ENCODE measurements around the gene UGGT2.
"Not testable (repeated sequence)": the region's sequence is repeated elsewhere in the genome, so short reads cannot be mapped to it uniquely, and the experiment has no call there.

Gene UGGT2

GRCh38 chr13:95793018-95793555 lies 260.1 kb downstream of the UGGT2 start:
- DNase-seq = no peak

- DNase-seq = no peak
These were observed 262.0 kb downstream of the UGGT2 start for GRCh38 chr13:95791084-95791722.

GRCh38 chr13:95789315-95789714 lies 263.9 kb downstream of the UGGT2 start:
- DNase-seq = not testable (repeated sequence)

- DNase-seq = no peak
These were observed 265.1 kb downstream of the UGGT2 start for GRCh38 chr13:95788100-95788463.

DNA sequence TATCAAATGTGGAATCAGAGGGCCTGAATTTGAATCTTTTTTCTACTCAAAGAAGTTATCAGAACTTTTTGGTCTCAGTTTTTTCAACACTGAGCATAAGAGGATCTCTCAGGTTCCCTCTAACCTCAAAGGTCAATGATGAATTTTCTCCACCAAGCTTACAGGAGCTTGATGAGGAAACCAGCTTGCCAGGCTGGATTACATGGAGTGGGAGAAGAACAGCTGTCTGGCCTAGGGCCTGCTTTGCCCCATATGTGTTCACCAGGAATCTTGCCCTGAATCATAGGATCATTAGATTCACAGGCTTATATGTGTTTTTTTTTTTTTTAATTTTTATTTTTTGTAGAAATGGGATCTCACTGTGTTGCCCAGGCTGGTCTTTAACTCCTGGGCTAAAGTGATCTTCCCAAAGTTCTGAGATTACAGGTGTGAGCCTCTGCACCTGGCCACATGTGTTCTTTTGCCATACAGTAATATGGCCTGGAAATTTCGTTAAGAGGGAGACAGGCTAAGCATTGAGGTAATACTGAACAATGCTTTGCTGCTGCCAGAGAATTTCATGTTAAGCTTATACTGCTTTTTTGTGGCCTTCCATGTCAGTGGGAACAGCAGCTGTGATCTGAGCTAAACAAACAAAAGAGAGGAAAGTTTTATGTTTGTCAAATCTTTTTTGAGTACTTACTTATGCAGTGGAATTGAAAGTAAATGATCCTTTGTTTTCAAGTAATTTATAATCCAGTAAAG lies 265.7 kb downstream of the UGGT2 start:
- DNase-seq = no peak

- no peak for DNase-seq
These were observed 268.3 kb downstream of the UGGT2 start for GRCh38 chr13:95784900-95785290.

- DNase-seq = no peak
These were observed 268.9 kb downstream of the UGGT2 start for GRCh38 chr13:95784161-95784899.

- DNase-seq = no peak
These were observed 269.5 kb downstream of the UGGT2 start for GRCh38 chr13:95783747-95784146.

- not testable (repeated sequence) for DNase-seq
These were observed 271.3 kb downstream of the UGGT2 start for GRCh38 chr13:95781940-95782339.

GRCh38 chr13:95781016-95781415 lies 272.2 kb downstream of the UGGT2 start:
- no peak for DNase-seq

DNA sequence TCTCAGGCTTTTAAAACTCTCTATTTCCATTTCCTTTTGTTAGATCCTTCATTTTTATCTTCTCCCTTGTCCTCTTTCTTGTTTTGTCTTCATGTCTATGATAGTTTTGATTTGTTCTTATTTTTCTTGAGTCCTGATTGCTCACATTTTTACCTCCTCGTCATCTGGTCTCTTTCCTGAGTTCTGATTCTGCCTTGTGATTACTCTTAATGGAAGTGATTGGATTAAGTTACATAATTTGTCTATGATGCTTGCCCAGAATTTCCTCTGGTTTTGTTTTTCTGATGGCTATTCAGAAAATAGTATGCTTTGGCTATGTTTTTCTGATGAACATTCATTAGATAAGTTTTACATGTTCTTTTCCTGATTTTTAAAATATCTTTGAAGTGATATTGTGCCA lies 273.7 kb downstream of the UGGT2 start:
- no peak for DNase-seq

DNA sequence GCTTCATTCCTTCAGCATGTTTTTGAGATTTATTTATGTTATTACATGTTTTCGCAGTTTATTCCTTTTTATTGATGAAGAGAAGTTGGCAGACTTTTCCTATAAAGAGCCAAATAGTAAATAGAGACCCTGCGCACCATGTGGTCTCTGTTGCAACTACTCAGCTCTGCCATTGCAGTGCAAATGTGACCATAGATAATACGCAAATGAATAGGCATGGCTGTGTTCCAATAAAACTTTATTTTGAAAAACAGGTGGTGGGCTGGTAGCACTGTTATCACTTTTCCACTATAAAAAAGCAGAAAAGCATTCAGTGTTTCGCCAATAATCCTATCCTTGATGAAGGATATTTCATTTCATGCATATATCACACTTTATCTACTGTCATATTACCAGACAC lies 281.3 kb downstream of the UGGT2 start:
- DNase-seq = no peak

DNA sequence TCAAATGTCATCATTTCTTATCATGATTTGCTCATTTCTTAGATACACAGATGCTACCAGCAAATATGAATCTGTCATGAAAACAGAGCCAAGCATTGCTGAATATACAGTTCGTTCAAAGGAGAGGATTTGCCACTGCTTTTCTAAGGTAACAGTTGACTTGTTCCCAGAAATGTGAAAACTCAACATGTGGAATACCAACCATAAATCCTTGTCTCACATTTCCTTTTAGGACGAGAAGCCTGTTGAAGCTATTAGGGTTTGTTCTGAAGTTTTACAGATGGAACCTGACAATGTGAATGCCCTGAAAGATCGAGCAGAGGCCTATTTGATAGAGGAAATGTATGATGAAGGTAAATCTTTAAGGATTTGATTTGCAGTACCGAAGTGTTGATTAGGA lies 289.6 kb downstream of the UGGT2 start:
- no peak for DNase-seq

DNA sequence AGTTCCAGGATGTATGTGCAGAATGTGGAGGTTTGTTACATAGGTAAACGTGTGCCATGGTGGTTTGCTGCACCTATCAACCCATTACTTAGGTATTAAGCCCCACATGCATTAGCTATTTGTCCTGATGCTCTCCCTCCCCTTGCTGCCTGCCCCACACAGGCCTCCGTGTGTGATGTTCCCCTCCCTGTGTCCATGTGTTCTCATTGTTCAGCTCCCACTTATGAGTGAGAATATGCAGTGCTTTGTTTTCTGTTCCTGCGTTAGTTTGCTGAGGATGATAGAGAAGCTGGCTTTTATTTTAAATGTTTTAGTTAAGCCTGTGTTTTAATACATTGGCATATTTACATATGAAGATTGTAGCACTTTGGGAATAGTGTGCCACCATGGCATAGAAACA lies 290.6 kb downstream of the UGGT2 start:
- DNase-seq = not testable (repeated sequence)

- DNase-seq = no peak
These were observed 297.1 kb downstream of the UGGT2 start for GRCh38 chr13:95756072-95756471.

DNA sequence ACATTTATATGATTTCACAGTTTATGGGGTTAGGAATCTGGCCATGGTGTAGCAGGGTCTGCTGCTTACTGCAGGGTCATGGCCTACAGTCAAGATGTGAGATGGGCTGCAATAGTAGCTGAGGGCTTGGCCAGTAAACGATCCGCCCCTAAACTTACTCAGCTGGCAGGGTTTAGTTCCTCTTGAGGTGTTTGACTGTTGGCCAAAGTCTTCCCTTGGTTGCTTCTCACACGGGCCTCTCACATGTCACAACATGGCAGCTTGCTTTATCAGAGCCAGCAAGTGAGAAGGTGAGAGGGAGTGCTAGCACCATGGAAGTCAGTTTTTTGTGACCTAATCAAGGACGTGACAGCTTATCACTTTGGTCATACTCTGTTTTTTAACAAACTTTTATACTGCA lies 299.1 kb downstream of the UGGT2 start:
- no peak for DNase-seq

- no peak for DNase-seq
These were observed 300.5 kb downstream of the UGGT2 start for GRCh38 chr13:95752677-95753076.

Measured in stimulated activated CD4-positive, alpha-beta T cell treated with anti-CD3 and anti-CD28 coated beads, Interleukin-4, amount 100 ng/mL, for 4 hours (primary cell).